SU-DHL-6 (cell line): ENCODE results near the gene SLC25A34.

Source experiments
- H2AFZ ChIP-seq: fragments of 200-600 bp; sonication (generic); 2 replicates; pipeline ENCODE4 v1.6.1; 2014; ENCODE audit warnings: low read depth, mild to moderate bottlenecking, moderate library complexity, mixed read lengths, antibody characterized with exemption, low read length; ENCODE audit not compliant: severe bottlenecking
- H3F3A ChIP-seq: fragments of 200-600 bp; shearing (Covaris generic); 2 replicates; pipeline ENCODE4 v1.6.0; 2016; ENCODE audit warnings: antibody characterized with exemption, mild to moderate bottlenecking; ENCODE audit not compliant: insufficient read depth
- H3K27ac ChIP-seq: fragments of 200-600 bp; sonication (generic); 2 replicates; pipeline ENCODE4 v1.5.1; 2016; ENCODE audit warnings: low read depth, mild to moderate bottlenecking, low read length, moderate library complexity, mixed read lengths
- H3K27me3 ChIP-seq: fragments of 200-600 bp; sonication (generic), shearing (Covaris generic); 2 replicates; pipeline ENCODE4 v1.6.0; 2014; ENCODE audit warnings: mild to moderate bottlenecking, low read length
- H3K36me3 ChIP-seq: fragments of 200-600 bp; sonication (generic); 2 replicates; pipeline ENCODE4 v1.6.1; 2014; ENCODE audit warnings: mild to moderate bottlenecking, low read length, mixed read lengths
- H3K4me2 ChIP-seq: fragments of 300-600, 200-600 bp; shearing (Covaris generic), sonication (generic); 2 replicates; pipeline ENCODE4 v1.6.0; 2014; ENCODE audit warnings: low read length, low read depth, mild to moderate bottlenecking; ENCODE audit not compliant: poor library complexity, severe bottlenecking
- H3K4me3 ChIP-seq: fragments of 200-600 bp; sonication (generic); 2 replicates; pipeline ENCODE4 v1.5.1; 2014; ENCODE audit warnings: antibody characterized with exemption, low read length, mild to moderate bottlenecking, mixed read lengths; ENCODE audit not compliant: insufficient read depth, poor library complexity, severe bottlenecking
- H3K79me2 ChIP-seq: fragments of 200-600 bp; sonication (generic); 2 replicates; pipeline ENCODE4 v1.6.1; 2014; ENCODE audit warnings: mild to moderate bottlenecking, low read length, moderate library complexity; ENCODE audit not compliant: insufficient read depth
- H3K9ac ChIP-seq: fragments of 200-600 bp; sonication (generic); 2 replicates; pipeline ENCODE4 v1.7.0; 2014; ENCODE audit warnings: mild to moderate bottlenecking, low read length
- H3K9me2 ChIP-seq: fragments of 200-600 bp; sonication (generic); replicated peaks from 2 replicates; pipeline ENCODE4 v1.6.1; 2014; ENCODE audit warnings: low read length; ENCODE audit not compliant: insufficient read depth
- H3K9me3 ChIP-seq: fragments of 200-600 bp; sonication (generic); 2 replicates; pipeline ENCODE4 v1.6.1; 2014; ENCODE audit warnings: low read length, mixed read lengths; ENCODE audit not compliant: insufficient read depth
- H4K20me1 ChIP-seq: fragments of 200-600 bp; sonication (generic); 2 replicates; pipeline ENCODE4 v1.6.1; 2014; ENCODE audit warnings: low read depth, mild to moderate bottlenecking, antibody characterized with exemption, low read length, moderate library complexity, mixed read lengths
- CTCF ChIP-seq: fragments of 200-600 bp; sonication (generic); IDR thresholded peaks from one replicate; pipeline ENCODE4 v1.5.1; 2017; ENCODE audit warnings: antibody characterized with exemption, mild to moderate bottlenecking, low read length, moderate library complexity; ENCODE audit not compliant: insufficient read depth, poor library complexity, severe bottlenecking
- EZH2phosphoT487 ChIP-seq: fragments of 200-600 bp; sonication (generic), shearing (Covaris generic); conservative IDR thresholded peaks from 2 replicates; pipeline ENCODE4 v1.6.1; 2018; ENCODE audit warnings: mild to moderate bottlenecking, antibody characterized with exemption, low read length, moderate library complexity, mixed read lengths

Gene SLC25A34

GRCh38 chr1:15762546-15762945 is 26.5 kb downstream of the SLC25A34 start:
- no peaks in the 10 kb centered on the region for H3K36me3 ChIP-seq
- H3K9me2 ChIP-seq: no peaks in the 10 kb centered on the region
- H4K20me1 ChIP-seq: no peaks in the 10 kb centered on the region
- no peaks in the 10 kb centered on the region for H3K27me3 ChIP-seq
- no peak overlapping the region for H3K27ac ChIP-seq
- no peak overlapping the region for H3K4me2 ChIP-seq
- no peak overlapping the region for H2AFZ ChIP-seq
- H3K9me3 ChIP-seq: no peaks in the 10 kb centered on the region
- TF ChIP-seq CTCF (no peak), EZH2phosphoT487 (no peak)
- no peaks in the 10 kb centered on the region for H3F3A ChIP-seq
- H3K4me3 ChIP-seq: no peak overlapping the region
- no peaks in the 10 kb centered on the region for H3K79me2 ChIP-seq
- H3K9ac ChIP-seq: no peak overlapping the region

GRCh38 chr1:15764269-15764764 is 28.3 kb downstream of the SLC25A34 start:
- H3K9me3 ChIP-seq: no peaks in the 10 kb centered on the region
- H3K9ac ChIP-seq: no peak overlapping the region
- H3K27ac ChIP-seq: no peak overlapping the region
- no peak for TF ChIP-seq CTCF
- TF ChIP-seq EZH2phosphoT487: no peak
- no peak overlapping the region for H3K4me2 ChIP-seq
- H3F3A ChIP-seq: no peaks in the 10 kb centered on the region
- no peak overlapping the region for H3K4me3 ChIP-seq
- H3K36me3 ChIP-seq: no peaks in the 10 kb centered on the region
- no peaks in the 10 kb centered on the region for H4K20me1 ChIP-seq
- H3K27me3 ChIP-seq: no peaks in the 10 kb centered on the region
- H3K79me2 ChIP-seq: no peaks in the 10 kb centered on the region
- no peaks in the 10 kb centered on the region for H3K9me2 ChIP-seq
- H2AFZ ChIP-seq: no peak overlapping the region

- TF ChIP-seq EZH2phosphoT487 (no peak), CTCF (no peak)
- Histone ChIP-seq H3F3A (no peaks in the 10 kb centered on the region), H3K4me2 (no peak overlapping the region), H2AFZ (no peak overlapping the region), H3K4me3 (no peak overlapping the region), H3K9me3 (no peaks in the 10 kb centered on the region), H3K36me3 (no peaks in the 10 kb centered on the region), H3K9ac (no peak overlapping the region), H3K27me3 (no peaks in the 10 kb centered on the region), H4K20me1 (no peaks in the 10 kb centered on the region), H3K27ac (no peak overlapping the region), H3K9me2 (no peaks in the 10 kb centered on the region), H3K79me2 (no peaks in the 10 kb centered on the region)
These were observed 28.8 kb downstream of the SLC25A34 start for GRCh38 chr1:15764890-15765289.
